Fibroblast of pulmonary artery (primary cell): Measurements from ENCODE around the gene ZNF606.

Experiments
- DNase-seq: peaks from one replicate; pipeline ENCODE4 v3.0.0-alpha.2; 2010; ENCODE audit warnings: low read depth
- H3K4me3 ChIP-seq: replicated peaks from 2 replicates; pipeline ENCODE4 v1.5.1; 2011; ENCODE audit warnings: low read depth, mild to moderate bottlenecking, control low read depth, low read length, moderate library complexity
- CTCF ChIP-seq: IDR thresholded peaks from 2 replicates; pipeline ENCODE4 v1.5.1; 2011; ENCODE audit warnings: mild to moderate bottlenecking, control low read depth, low read length, inconsistent platforms; ENCODE audit errors: missing control alignments

Gene ZNF606

DNA sequence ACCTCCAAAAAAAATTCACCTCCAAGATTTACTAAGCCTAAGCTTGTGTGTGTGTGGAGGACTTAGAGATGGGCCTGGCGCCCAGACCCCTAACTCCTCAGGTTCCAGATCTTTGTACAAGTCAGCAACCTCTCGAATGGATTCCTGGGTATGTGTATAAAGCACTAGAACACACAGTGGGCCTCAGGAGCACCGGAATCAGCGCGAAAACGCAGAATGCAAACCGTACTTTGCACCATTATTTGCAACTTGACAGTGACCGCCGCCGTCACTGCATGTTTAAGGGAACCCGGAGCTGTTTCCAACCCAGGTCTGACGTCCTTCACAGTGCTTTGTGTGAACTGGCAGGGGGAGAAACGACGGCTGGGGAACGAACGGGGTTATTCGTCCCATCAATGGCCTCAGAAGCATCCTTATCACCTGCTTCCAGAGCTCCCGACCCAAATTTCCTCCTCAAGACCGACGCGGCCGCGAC, 688 bp downstream of the ZNF606 start:
- TF ChIP-seq CTCF, result no peak
- DNase-seq, result peak; percentile 26
- peak overlapping the region; percentile 87 for H3K4me3 ChIP-seq

DNA sequence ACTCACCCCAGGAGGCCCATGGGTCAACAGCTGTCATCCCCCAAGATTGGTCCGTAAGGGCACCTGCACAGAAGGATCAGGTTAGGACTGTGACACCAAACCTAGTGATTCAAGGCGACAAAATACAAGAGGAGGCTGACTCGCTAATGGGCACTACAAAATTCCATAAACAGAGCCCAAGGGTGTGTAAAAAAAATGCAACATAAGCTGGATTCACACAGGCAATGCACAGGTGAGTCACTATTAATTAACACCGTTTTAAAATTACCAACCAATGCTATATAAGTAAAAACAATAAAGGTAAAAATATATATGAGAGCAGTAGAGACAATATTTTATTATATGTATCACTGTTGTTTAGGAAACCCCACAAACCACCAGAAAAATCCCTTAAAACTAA, 1.9 kb downstream of the ZNF606 start:
- no peak for DNase-seq
- no peak for TF ChIP-seq CTCF
- no peak overlapping the region for H3K4me3 ChIP-seq

- no peak for TF ChIP-seq CTCF
- H3K4me3 ChIP-seq, result no peak overlapping the region
- DNase-seq, result no peak
Measured at GRCh38 chr19:57992841-57993240, 9.8 kb downstream of the ZNF606 start.

GRCh38 chr19:57978586-57979289, 23.9 kb downstream of the ZNF606 start:
- peak; percentile 11 for DNase-seq
- TF ChIP-seq CTCF, result no peak
- no peak overlapping the region for H3K4me3 ChIP-seq

GRCh38 chr19:57974434-57974833, 28.2 kb downstream of the ZNF606 start, which contains the start of gene C19orf18:
Gene C19orf18, minus strand, starts transcription at chr19:57974534. Its CDS starts 102 bp downstream, at chr19:57974432.
- H3K4me3 ChIP-seq, result no peak within 1 kb of the TSS
- TF ChIP-seq CTCF, result no peak
- DNase-seq, result no peak

DNA sequence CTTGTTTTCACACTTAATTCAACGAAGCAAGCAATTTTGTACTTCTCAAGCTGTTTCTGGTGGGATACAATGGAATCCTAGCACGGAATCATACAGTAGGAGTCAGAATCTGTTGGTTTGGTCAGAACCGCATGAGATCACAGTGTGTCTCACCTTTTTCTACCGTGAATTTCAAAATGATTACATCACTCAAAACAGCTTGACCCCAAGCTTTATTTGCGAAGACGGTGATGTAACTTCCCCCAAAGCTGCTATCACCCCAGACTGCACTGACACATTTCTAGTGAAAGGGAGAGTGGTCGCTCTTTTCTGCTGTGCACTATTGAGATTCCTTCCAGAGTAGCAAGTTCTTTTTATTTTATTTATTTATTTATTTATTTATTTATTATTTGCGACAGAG, 37.9 kb downstream of the ZNF606 start:
- TF ChIP-seq CTCF, result no peak
- no peak for DNase-seq
- no peak overlapping the region for H3K4me3 ChIP-seq

DNA sequence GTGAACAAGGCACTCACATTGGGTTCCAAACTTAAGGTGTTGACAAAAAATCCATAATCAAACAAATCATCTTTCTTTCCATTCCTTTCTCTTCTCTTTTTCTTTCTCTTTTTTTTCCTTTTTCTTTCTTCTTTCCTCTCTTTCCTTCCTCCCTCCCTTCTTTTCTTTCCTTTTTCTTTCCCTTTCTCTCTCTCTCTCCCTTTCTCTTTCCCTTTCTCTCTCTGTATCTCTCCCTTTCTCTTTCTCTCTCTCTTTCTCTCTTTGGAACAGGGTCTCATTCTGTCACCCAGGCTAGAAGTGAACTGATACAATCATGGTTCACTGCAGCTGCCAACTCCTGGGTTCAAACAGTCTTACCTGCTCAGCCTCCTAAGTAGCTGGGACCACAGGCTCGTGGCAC, 40.8 kb downstream of the ZNF606 start:
- no peak for DNase-seq
- TF ChIP-seq CTCF, result no peak
- H3K4me3 ChIP-seq, result no peak overlapping the region
